HPDE6-E6E7 (cell line): ENCODE measurements around the gene ARHGDIA.

Experiments
- DNase-seq: peaks from one replicate; pipeline ENCODE4 v3.0.0; 2011; ENCODE audit warnings: missing footprints; ENCODE audit errors: extremely low spot score

Gene ARHGDIA

DNA sequence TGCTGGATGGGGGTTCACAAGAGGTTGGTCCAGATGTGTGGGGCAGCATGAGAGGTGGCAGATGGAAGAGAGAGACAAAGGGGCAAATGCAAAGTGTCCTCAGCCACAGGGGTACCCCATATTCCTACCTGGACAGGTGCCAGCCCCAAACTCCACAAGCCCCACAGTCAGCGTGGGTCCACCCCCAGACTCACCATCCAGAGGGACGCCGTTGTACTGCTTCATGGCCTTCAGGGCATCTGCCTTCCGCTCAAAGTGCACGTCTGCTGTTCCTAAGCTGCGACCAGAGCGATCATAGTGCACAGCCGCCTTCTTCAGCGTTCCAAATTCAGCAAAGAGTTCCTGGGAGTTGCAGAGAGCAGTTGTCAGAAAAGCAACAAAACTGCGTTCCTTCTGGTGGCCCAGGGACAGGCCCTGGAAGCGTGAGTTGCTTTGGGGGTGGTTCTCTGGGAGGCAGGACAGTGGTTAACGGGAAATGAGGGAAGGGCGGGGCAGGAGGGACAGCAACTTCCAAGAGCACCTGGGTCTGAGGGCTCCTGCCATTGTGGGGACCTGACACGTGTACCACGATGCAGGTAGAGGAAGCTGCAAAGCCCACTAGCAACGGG, 18.0 kb upstream of the ARHGDIA start:
- no peak for DNase-seq

DNA sequence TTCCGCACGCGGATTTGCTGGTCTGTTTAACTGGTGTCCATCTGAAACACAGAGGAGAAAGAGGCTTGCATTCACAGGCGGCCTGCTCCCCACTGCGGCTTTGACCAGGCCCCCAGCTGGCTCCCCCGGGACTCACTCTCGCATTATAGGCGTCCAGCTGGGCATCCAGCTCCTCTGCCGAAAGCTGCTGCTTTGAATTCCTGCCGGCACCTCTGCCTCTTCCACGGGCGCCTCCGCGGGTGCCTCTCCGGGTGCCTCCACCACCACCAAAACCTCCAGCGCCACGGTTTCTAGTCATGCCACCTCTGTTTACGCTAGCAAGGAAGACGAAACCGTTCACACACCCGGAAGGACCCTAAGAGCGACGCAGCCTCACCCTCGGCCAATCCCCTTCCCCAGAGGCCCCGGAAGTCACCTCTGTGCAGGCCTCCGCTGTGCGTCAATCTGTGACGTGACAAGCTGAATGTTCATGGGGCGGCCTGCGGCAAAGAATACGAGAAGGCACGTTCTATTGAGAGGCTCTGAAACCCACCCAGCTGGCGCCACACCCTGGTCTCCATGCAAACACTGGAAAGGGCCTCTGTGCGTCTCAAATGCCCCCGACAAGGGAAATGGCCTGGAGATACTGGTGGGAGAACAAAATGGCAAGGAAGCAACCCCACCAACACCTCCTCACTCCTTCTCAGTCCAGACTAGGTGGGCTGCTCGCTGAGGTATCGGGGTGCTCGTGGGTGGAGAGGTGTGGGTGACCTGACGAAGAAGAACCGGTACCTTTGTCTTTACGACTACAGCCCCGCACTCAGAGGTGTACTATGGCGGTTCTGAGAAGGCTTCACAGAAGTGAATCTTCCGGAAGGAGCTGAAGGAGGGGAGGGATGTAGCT, 17.2 kb upstream of the ARHGDIA start:
- no peak for DNase-seq

- no peak for DNase-seq
Measured at GRCh38 chr17:81885869-81886548, 14.9 kb upstream of the ARHGDIA start.

- DNase-seq: no peak
Measured at GRCh38 chr17:81885454-81885853, 14.3 kb upstream of the ARHGDIA start.

DNA sequence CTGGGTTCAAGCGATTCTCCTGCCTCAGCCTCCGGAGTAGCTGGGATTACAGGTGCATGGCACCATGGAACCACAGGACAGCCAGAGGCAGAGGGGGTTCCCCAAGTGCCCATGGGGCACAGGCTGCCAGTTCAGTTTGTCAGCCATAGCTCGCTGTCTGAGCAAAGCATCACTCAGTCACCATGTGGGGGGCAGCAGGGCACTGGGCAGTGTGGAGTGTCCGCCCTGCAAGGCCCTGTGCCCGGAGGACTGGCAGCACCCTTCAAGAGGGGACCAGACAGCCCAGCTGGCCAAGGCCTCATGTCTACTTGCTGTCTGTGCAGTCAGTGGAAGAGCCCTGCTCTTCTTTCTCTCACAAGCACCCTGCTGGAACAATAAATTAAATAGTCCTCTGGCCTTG, 13.8 kb upstream of the ARHGDIA start:
- DNase-seq: no peak

DNA sequence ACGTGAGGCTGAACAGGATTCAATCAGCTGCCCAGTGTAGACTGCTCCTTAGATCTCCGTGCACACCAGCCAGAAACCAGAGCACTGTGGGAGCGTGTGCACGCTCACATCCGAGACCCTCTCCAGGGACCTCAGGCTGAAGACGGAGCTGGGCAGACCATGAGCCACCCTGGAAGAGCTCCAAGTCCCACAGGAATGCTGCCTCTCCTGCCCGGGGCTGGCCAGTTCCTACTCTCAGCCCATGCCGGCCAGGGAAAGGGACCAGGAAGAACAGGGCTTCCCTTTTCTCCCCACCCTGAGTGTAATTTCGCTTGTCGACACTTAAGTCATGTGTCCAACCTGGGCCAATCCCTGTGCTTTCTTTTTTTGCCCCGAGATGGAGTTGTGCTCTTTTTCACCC, 13.4 kb upstream of the ARHGDIA start:
- no peak for DNase-seq

GRCh38 chr17:81879121-81879520, 8.0 kb upstream of the ARHGDIA start:
- no peak for DNase-seq

GRCh38 chr17:81878294-81878693, 7.2 kb upstream of the ARHGDIA start:
- no peak for DNase-seq

- DNase-seq: no peak
Measured at GRCh38 chr17:81877569-81877968, 6.4 kb upstream of the ARHGDIA start.

- peak; percentile 95 for DNase-seq
Measured at GRCh38 chr17:81871387-81872230, 472 bp upstream of the ARHGDIA start.

GRCh38 chr17:81870131-81870980, 781 bp downstream of the ARHGDIA start:
- no peak for DNase-seq

- DNase-seq: no peak
Measured at GRCh38 chr17:81869221-81870130, 1.7 kb downstream of the ARHGDIA start.

GRCh38 chr17:81868674-81869220, 2.4 kb downstream of the ARHGDIA start:
- DNase-seq: no peak

DNA sequence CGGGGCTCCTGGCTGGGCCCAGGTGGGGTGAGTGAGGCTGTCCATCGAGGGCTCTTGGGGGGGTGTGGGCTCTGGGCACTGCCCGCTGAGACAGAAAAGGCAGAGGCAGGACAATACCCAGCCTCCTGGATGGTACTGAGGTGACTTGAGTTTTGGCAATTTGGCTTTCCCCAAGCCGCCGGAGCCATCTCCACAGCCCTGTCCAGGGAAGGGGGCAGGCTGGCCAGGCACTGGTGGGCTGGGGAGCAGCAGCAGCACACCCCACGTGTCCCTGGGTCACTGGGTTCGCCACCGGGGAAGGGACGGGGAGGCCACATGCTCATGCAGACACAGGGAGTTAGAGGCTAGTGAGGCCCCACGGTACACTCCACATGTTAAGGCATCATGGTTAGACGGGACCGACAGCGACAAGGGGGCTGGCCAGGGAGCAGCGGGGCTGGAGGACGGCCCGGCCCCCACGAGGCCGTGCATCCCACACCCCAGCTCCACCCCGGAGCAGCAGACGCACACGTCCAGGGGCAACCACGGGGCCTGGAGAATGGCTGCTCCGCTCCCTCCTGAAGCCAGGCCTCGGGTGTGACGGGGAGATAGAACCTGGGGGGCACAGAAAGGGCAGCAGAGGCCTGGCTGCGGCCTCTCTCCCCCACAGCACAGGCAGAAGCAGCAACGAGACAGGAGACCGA, 3.0 kb downstream of the ARHGDIA start:
- no peak for DNase-seq

DNA sequence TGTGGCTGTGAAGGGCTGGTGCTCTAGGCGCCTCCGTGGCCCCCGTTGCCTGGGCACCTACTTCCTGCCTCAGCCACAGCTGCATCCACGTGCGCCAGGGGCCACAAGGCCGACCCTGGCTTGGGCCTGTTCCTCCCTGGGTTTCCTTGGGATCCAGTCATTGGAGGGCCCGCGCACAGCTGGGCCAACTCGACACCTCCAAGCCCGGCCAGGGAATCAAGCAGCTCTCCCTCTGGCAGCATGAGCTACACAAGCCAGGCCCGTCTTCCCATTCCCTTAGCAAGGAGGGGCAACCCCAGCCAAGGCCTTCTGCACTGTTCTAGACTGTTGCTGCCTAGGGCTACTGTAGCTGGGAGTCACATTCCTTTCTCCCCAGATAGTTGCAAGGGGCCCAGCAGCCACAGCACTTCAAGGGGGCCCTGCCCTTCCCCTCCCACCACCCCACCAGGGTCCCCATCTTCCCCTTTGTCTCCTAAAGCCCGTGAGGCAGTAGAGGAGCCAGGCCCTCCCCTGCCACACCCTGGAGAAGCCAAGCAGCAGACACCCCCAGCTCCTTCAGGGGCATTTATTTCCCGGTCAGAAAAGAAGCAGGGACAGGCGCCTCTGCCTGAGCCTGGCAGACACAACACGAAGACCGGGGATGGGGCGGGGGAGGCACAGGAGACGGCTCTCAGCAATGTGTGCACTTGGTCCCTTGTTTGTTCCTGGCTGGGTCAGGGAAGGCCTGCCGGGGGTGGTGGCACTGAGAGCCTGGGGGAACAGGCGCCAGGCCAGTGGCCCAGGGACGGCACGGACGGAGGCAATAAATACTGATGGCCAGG, 3.8 kb downstream of the ARHGDIA start:
- DNase-seq: no peak

DNA sequence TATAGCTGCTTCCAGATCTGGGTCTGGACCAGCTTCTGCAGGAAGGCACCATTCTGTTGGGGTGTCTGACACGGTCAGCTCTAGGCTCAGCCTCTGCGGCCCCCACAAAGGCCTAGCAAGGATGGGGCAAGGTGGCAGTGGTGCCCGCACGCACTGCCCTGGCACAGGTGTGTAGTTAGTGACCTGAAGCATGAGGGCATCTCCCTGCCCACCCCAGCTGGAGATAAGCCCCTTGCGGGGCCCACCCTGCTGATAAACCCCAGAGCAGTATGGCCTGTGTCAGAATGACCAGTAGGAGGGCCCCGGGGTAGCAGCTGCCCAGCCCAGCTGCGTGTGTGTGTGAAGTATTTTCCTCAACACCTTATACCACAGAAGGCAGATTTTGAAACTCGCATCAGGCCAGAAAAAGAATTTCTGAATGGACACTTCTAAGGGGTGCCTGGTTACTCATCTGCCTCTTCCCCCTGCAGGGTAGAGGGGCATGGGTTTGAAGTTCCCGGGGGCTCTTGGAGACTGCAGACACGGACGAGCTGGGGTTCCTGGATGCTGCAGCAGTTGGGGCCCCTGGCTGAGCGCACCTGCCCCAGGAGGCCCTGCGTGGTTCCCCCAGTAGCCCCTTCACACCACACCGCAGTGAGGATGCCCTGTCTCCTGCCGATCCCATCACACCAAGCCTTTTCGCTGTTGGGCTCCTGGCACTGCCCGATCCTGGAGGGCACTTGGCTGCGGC, 4.5 kb downstream of the ARHGDIA start:
- DNase-seq: no peak

GRCh38 chr17:81865733-81866439, 5.3 kb downstream of the ARHGDIA start:
- DNase-seq: no peak
